GM19463 (cell line): ENCODE results near the gene CADM1.

Experiments
- ATAC-seq: cut with Tn5 transposase; IDR thresholded peaks from one replicate; pipeline ENCODE4 v1.9.1; 2021; ENCODE audit warnings: mild to moderate bottlenecking, moderate library complexity; ENCODE audit not compliant: unreplicated experiment

The CADM1 gene

DNA sequence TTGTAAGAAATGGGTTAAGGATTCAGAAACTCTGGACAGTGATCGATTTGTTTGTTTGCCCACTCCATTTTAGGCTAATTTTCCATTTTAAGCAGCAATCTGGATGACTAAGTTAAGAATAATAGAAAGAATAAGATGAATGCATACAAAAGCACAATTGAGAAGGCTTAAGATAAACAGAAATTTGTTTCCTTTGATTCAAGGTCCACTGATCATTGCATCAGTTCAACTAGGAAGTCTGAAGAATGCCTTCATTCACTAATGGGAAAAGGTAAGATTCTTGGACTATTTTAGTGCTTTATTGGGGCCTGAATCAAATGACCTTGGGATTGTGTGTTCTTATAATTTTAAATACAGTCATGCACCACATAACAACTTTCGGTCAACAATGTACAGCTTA, 140.8 kb downstream of the CADM1 start:
- ATAC-seq: no peak

DNA sequence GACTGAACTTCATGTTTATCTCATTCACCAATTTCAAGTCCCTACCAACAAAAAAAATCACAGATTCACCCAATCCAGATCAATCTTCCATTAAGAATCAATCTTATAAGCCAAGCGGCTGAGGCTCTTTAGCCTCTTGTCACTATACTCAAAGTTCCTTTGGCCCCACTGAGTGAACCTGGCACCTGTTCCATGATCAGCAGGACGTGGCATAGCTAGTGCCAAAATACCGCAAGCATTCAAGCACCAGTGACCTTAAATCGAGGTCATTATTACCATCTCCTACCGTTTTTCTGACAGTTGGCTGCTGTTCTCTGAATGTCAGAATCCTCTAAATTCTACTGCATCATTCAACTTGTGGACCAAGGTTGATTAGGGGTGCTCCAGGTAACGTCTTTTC, 141.2 kb downstream of the CADM1 start:
- no peak for ATAC-seq

DNA sequence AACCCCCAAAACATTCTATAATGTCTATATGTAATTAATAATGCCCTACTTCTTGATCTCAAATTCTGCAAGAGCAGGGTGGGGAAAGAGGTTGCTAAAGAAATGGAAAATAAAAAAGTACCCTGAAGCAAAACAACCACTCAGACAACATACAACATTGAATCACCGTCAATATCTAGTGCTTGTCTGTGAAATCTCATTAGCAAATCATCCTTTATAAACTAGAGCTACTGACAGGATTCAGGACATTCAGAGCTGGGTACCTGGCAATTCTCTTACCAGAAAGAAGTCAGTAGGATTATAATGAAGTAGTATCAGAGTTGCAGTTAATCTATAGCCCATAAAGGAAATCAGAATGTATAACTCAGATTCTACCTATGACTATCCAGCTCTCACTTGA, 143.2 kb downstream of the CADM1 start:
- ATAC-seq: no peak

DNA sequence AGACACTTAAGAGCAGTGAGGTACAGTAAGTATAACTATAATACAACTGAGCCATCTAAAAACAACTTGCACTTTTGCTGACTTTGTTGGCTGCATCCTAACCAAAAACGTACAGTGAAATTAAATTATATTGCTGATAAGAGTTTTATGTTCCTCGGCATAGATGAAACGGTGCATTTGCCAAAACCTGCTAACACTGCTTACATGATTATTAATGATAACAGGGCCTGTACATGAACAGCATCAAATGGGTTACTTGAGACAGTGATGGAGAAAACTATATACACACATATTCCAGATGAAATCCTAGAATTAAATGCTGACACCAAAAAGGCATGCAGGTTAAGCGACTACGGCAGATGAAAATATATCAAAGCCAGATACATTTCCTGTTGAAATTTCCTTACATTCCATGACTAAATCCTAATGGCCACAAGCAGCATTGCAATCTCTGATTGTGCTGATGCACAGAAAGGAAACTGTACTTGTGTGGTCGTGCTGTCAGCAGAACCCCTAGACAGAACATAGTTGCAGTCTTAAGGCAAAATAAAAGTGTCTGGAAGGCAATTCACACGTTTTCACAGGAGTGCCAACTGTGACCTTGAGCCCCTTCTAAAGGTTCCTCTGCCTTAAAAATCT, 143.9 kb downstream of the CADM1 start:
- ATAC-seq: no peak

DNA sequence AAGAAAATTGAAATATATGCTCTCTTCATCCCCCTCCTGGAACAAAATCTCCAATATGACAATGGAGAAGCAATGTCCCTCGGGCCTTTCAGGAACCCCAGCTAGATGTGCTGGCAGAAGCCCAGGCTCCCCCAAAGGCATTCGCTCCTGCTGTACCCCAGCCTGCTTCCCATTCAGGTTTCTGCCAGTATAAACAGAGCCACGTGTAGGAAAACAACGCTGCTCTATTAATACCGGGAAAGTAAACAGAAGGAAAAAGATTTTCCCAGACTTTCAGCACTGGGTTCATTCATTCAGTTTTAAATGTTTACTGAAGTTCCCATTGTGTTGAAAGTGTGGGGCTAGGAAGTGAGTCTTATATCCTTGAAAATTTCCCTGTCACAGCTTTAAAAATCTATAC, 147.1 kb downstream of the CADM1 start:
- no peak for ATAC-seq

DNA sequence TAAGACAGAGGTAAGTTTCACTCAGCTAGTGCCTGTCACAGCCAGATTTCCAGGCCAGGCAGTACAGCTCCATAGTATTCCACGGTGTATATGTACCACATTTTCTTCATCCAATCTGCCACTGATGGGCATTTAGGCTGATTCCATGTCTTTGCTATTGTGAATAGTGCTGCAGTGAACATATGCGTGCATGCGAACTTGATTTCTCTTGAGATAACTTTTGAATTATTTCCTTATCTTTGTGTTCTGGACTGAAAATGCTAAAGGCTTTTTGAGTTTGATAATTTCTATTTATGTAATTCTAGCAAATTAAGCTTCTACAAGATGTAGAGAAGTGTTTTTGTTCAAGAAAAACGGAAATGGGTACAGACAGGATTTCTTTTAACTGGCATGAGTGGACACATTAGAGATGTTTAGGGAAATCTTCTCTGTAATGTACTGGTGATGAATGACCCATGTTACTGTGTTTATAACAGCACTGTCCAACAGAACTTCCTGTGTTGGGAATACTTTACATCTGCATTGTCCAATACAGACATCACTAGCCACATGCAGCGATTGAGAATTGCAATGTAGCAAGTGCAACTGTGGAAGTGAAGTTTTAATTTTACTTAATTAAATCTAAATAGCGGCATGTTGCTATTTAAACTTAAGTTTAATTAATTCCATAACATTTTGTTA, 151.3 kb downstream of the CADM1 start:
- no peak for ATAC-seq

DNA sequence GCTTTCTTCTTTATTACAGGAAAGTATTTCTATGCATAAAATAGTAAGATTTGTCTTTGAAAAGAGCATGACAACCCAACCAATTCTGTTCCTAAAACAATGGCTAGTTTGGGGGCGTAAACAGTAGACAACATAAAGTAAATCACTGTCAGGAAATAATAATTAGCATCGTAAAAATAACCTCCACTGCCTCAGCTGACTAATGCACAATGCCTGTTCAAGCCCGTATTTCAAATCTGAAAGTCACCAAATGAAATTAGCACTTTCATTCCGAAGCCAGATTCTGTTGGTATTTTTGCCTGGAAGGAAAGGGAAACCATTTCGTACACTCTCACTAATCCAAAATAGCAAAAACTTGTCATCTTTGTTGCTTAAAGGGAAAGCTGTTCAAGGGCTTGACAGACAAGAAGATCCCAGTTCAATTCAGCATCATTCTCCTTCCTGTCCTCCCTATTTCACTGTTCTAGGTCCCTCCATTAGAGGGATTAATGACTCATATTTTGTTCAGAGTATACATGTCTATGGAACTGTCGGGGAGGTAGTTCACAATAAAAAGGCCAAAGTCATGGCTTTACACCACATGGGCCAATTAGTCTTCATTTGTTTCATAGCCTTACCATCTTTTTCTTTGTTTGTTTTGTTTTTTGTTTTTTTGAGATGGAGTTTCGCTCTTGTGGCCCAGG, 154.7 kb downstream of the CADM1 start:
- ATAC-seq: no peak

DNA sequence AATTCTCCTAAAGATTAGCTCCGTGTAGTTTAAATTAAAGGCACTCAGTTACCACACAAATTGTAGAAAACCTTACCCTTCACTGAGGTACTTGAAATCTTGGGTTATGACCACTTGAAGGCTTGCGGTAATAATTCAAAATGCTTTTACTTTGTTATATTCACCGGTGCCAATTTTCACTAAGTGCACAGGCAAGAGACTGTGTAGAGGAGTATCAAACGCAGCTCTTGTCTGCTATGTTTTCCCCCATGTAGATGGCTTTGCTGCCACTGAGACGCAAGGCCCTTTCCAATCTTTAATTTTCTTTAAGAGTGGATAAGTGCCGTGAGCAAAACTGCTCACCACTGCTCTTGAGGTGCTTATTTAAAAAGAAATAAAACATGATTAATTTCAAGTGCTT, 155.8 kb downstream of the CADM1 start:
- no peak for ATAC-seq

DNA sequence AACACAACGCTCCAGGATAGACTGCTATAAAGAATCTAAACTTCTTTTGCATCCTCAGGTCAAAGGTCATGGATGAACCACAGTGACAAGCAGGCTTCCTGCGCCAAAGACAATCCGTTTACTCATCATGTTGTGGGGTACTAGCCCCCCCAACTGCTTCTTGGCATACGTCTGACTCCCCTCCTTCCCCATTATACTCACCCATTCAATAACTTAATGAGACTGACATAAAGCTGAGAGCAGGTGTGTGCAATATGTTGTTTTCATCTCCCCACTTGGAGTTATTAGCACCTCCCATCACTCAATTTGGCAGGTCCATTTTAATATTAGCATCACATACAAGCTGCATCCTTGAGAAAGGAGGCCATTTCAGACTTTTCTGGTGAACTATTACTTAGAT, 157.1 kb downstream of the CADM1 start:
- no peak for ATAC-seq

DNA sequence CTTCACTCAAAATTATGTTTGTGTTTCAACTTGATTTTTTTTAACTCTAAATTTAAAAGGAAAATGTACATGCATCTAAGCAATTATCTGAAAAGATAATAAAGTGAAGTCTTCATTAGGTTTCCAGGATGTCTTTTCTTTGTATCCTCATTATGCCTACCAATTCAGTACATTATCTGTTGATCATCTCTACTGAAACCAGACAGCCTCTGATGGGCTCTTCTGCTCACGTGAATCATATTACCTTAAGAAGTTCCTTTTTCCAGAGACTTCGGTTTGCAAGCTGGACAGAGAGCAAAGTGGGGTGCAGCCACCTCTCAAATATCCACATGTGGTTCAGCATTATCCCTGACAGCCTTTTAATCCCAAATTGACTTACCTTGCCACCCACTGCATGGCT, 158.4 kb downstream of the CADM1 start:
- no peak for ATAC-seq

DNA sequence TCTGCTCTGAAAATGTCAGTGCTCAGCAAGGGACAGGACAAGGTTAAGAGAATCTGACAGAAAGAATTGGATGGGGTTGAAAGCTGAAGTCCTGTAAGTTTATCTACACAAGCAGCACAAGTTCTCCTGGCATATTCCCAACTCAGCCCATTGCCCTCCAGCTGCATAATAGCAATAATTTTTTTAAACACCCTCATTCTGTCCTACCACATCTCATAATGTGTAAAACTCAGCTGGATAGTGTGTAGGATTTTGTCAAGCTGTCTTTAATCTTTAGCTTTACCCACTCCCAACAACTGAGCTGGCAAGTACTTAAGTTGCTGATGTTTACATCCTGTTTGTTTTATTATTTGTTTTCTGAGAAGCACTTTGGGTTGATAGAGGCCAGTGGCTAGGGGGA, 158.9 kb downstream of the CADM1 start:
- ATAC-seq: no peak

DNA sequence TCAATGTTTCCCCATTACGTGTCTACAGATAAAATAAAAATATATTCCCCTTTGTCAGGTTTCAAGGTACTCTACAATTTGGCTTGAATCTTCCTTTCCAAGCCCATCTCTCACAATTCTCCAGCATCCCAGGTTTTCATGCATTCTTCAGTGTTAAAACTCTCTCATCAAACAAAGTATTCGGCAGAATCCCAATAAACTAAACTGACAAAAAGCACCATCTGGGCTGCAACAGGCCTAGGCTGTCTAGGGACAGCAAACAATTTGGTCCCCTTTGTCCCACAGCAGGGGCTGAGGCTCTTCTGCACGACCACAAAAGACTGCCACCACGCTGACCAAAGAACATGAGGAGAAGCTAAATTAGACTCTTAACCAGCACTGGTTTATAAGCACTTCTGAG, 159.4 kb downstream of the CADM1 start:
- no peak for ATAC-seq

DNA sequence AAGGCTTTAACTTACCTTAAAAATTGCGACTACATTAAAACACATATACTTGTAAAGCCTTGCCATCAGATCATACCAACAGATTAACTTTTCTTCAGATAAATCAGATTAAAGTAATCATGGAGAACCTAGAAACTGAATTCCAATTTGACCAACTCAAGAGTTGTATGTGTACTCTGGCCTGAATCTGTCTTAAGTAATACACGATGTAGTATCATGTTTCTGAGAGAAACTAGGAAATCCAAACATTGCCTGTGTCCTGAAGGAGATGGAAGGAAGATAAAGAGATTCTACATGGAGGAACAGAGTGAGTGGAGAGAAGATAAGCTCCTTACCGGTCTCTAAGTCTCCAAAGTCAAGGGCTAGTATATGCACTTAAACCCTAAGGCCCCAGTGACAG, 162.1 kb downstream of the CADM1 start:
- no peak for ATAC-seq

DNA sequence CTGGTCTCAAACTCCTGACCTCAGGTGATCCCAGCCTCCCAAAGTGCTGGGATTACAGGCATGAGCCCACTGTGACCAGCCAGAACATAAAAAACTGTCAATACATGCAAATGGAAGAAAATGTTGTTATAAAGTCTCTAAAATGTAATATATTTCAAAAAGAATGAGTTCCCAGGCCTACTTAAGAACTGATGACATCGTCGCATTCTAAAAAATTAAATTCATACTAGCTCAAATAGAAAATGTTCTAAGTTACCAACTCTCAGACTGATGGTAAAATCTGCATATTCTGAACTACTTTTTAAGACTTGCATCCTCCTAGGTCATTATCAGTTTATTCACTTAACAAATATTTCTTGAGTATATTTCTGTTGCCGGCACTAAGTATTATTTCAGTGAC, 163.3 kb downstream of the CADM1 start:
- ATAC-seq: no peak

DNA sequence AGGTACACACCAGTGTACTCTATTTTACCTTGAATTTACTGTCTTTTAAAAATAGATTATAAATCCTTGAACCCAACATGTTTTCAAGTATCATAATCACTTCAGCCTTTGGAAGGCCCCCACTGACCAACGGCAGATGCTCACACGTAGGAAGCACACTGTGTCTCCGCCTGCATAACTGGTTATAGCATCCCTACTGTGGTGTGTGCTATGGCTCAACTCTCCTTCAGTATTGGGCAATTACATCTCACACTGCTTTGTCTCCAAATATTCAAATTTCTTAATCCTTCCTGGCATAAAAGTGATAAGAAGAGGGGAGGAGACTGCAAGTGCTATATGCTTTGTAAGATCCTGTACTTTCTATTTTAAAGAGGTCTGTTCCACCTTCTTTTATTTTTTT, 165.7 kb downstream of the CADM1 start:
- no peak for ATAC-seq

DNA sequence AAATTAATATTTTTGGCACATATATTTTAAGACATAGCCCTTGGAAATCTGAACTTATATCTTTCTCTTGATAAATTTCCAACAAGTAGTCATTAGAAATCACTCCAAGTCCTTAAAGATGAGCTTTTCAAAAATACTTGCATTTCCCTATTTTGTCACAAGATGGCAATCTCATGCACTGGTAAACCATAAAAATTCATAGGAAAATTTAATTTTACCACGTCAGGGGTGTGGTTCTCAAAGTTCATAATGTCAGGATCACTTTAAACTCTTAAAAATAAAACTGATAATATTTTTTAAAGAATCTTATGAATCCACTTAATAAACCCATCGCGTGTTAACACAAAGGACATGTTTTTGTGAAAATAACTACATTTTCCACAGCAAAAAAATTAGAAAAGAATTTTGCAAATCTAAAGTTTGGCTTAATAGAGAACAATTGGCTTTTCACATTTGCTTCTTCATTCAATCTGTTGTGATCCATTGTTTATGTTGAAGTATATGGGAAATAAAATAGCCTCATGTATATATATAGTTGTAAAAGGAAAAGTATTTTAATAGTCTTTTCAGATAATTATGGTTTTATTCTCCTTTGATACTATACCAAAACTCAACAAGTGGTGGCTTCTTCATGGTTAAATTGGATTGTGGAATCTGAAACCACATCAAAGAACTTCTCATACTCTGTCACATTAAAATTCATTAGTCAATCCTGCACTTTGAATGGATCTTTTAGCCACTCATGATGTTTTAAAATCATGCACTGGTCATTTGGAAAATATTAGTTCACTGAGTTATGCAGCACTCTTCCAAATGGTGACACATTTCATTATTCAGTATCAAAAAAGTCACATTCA, 169.1 kb downstream of the CADM1 start:
- ATAC-seq: no peak

DNA sequence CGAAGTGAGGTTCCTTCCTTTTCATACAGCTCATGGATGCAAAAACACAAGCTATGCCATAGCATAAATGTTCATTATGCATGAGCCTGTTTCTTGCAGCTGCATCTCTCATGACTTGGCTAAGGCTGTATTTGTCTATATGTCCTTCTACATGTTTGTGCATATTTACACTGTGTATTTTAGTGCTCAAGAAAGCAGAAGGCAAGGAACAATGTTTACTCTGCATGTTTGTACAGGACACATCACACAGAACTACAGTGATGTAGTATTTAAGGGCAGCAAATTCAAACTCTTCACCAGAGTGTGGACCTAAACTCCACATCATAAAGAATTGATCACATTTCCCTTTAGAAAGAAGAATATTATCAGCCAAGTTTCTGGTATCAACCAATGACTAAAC, 170.3 kb downstream of the CADM1 start:
- no peak for ATAC-seq

DNA sequence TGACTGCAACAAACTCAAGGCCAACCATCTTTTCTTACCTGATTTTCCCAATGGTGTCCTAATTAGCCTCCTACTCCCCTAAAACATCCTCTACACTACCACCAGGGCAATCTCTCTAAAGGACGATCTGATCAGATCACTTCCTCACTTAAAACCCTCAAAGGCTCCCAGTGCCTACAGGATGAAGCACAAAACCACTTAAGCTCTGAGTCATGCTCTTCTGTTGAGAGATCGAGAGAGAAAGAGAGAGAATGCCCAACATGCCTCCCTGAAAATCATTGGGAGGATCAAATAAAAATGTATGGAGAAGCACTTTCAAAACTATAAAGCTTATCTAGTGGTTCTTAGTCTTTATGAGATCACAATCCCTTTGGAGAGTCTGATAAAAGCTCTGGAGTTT, 171.1 kb downstream of the CADM1 start:
- no peak for ATAC-seq

DNA sequence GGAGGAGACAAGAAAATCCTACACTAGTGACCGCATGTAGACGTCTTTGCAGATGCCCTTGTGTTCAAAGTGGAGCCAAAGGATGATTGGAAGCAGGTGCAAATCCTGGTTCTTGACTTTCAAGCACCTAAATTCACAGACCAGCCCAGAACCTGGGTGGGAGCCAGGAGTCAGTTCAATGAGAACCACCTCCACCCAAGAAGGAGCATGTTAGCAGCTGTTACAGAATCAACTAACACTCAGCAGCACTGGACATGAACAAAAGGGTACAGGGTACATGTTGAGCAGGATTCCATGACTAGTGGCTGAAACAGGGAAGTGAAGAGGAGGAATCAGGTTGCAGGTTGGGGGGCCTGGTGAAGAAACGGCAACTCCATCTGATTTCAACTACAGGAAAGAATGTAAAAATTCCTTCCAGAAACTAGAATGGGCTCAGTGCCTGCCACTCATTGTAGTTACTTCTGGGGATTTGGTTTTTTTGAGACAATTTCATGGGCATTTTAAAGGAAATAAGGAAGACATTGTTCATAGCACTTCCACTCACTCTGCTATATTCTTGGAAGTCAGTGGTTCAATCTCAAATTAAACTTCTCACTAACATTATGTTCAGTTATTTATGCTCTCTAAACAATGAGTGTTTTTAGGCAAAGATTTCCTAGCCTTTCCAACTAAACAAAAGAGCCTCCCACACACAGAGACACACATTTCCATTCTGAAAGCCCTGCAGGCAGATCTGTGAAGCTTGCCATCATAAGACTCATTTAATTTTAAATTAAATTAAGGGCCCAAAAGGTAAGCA, 173.3 kb downstream of the CADM1 start:
- no peak for ATAC-seq

DNA sequence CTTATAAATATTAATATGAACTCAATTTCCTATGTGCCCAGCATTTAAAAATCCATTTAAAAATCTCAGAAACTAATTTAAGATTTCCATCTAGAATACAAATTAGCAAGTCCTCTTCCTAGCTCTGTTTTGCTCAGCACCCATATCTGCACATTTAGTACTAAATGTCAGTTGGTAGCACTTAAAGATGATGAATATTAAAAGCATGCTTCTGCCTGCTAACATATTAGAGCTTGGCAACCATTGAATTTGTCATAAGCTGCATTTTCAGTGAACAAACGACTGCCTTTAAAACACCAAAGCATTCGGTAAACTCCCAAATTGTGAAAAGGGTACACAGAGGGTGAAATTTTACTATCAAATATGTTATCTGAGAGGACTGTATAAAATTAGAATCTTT, 177.7 kb downstream of the CADM1 start:
- ATAC-seq: no peak

DNA sequence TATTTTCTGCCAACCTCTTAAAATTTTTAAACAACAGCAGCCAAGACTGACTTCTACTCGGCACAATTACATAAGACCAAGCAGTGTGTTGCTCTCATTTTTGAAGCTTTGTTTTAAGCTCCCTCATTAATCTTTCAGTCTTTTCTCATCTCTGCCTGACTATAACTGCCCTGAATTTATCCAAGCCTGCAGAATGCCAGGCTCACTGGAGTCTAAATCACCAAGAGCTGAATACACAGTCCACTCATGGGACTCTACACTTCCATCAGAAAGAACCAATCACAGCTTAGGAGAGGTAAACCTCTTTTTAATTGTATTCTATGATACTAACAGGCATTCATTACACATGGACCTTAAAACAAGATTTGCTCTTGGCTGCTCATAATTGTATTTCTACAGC, 178.7 kb downstream of the CADM1 start:
- ATAC-seq: no peak
